COLO668 (cell line): ENCODE data around the gene BOLL.
A peak's percentile ranks its signal among the peaks of the same experiment; 100 is the strongest.
"Not testable (repeated sequence)": the region's sequence is repeated elsewhere in the genome, so short reads cannot be mapped to it uniquely, and the experiment has no call there.

ENCODE experiments used
- DNase-seq: peaks from one replicate; lab custom pipeline; 2025; ENCODE audit not compliant: unreplicated experiment; lab: John Stamatoyannopoulos, UW

The BOLL gene

GRCh38 chr2:197798187-197798586 is 13.1 kb upstream of the BOLL start:
- DNase-seq = no peak

GRCh38 chr2:197795277-197795676 is 10.2 kb upstream of the BOLL start:
- no peak for DNase-seq

- no peak for DNase-seq
These were observed 8.3 kb upstream of the BOLL start for GRCh38 chr2:197793456-197793855.

- peak; percentile 82 for DNase-seq
These were observed 1.1 kb upstream of the BOLL start for GRCh38 chr2:197786010-197786877.

GRCh38 chr2:197782126-197782525 is 3.0 kb downstream of the BOLL start:
- no peak for DNase-seq

- no peak for DNase-seq
These were observed 5.9 kb downstream of the BOLL start for GRCh38 chr2:197779261-197779660.

GRCh38 chr2:197777823-197778407 is 7.2 kb downstream of the BOLL start:
- peak; percentile 9 for DNase-seq

- no peak for DNase-seq
These were observed 24.8 kb downstream of the BOLL start for GRCh38 chr2:197760293-197760657.

GRCh38 chr2:197759625-197760292 is 25.4 kb downstream of the BOLL start:
- DNase-seq = no peak

- no peak for DNase-seq
These were observed 26.1 kb downstream of the BOLL start for GRCh38 chr2:197759013-197759412.

- no peak for DNase-seq
These were observed 44.9 kb downstream of the BOLL start for GRCh38 chr2:197740200-197740599.

- not testable (repeated sequence) for DNase-seq
These were observed 56.3 kb downstream of the BOLL start for GRCh38 chr2:197728555-197729544.

GRCh38 chr2:197727011-197727410 is 58.1 kb downstream of the BOLL start:
- no peak for DNase-seq

- no peak for DNase-seq
These were observed 67.3 kb downstream of the BOLL start for GRCh38 chr2:197717863-197718262.

- DNase-seq = no peak
These were observed 71.8 kb downstream of the BOLL start for GRCh38 chr2:197713271-197713670.

GRCh38 chr2:197711578-197711977 is 73.5 kb downstream of the BOLL start:
- DNase-seq = no peak

- DNase-seq = no peak
These were observed 74.6 kb downstream of the BOLL start for GRCh38 chr2:197710424-197711042.

GRCh38 chr2:197709140-197709539 is 76.0 kb downstream of the BOLL start:
- DNase-seq = not testable (repeated sequence)

- DNase-seq = no peak
These were observed 76.8 kb downstream of the BOLL start for GRCh38 chr2:197708331-197708730.
